Measurements from ENCODE around the gene CC2D2A.

DNA sequence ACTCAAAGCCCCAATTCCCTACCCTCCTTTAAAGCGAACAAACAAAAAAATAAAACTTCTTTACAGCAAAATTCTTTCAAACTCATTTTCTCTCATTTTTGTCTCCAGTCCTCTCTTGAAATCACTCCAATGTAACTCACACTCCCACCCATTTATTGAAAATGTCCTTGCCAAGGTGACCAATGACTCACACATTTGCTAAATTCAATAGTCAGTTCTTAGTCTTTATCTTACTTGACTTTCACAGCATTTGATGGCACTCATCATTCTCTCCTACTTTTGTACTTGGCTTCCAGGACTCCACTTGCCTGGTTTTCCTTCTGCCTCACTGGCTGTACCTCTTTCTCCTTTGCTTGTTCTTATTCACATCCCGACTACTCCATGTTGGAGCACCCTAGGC lies 19.9 kb downstream of the CC2D2A start:
- TF ChIP-seq, protein P1, sequence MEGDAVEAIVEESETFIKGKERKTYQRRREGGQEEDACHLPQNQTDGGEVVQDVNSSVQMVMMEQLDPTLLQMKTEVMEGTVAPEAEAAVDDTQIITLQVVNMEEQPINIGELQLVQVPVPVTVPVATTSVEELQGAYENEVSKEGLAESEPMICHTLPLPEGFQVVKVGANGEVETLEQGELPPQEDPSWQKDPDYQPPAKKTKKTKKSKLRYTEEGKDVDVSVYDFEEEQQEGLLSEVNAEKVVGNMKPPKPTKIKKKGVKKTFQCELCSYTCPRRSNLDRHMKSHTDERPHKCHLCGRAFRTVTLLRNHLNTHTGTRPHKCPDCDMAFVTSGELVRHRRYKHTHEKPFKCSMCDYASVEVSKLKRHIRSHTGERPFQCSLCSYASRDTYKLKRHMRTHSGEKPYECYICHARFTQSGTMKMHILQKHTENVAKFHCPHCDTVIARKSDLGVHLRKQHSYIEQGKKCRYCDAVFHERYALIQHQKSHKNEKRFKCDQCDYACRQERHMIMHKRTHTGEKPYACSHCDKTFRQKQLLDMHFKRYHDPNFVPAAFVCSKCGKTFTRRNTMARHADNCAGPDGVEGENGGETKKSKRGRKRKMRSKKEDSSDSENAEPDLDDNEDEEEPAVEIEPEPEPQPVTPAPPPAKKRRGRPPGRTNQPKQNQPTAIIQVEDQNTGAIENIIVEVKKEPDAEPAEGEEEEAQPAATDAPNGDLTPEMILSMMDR (IDR thresholded peaks at IDR 0.05), result no peak
- TF ChIP-seq POLR2AphosphoS5 (IDR thresholded peaks at IDR 0.05; ENCODE audit: low read depth, low read length) (no peak), TCF7L2 (IDR thresholded peaks at IDR 0.05; ENCODE audit: low read depth, low read length) (no peak), SIN3A (IDR thresholded peaks at IDR 0.05; ENCODE audit: borderline replicate concordance, insufficient read depth, low read depth, low read length) (no peak)

Data from Panc1 (cell line).